WTC11 (cell line): ENCODE data around the gene PLEKHG5. TPM values are rescaled to one million over a fixed set of nuclear protein-coding genes. Genes with fewer than 3 reads are reported as not detected.

Experiments
- ATAC-seq: fragments of 200-7000 bp; cut with Tn5 transposase; 2 replicates; pipeline ENCODE4 v1.10.0; 2021; ENCODE audit warnings: mild to moderate bottlenecking, moderate library complexity
- CTCF ChIA-PET: fragments of 300-600 bp; sonication (Branson Sonifier 250); formaldehyde crosslinking; loops from one replicate; lab custom pipeline; 2021; ENCODE audit warnings: antibody characterized with exemption; lab: Charles Lee
- POLR2A ChIA-PET: fragments of 350-600 bp; sonication (Branson Sonifier 250); formaldehyde crosslinking; loops from one replicate; lab custom pipeline; 2021; ENCODE audit warnings: antibody characterized with exemption; lab: Charles Lee
- DNase-seq: peaks from one replicate; pipeline ENCODE4 v3.0.0; 2021; ENCODE audit warnings: low spot score
- H3K27ac Mint-ChIP-seq: 2 replicates; pipeline ENCODE4 v1.8.0; 2021; ENCODE audit warnings: mixed read lengths
- H3K27me3 Mint-ChIP-seq: 2 replicates; pipeline ENCODE4 v1.8.0; 2021; ENCODE audit warnings: low read depth, mild to moderate bottlenecking, moderate library complexity, mixed read lengths
- H3K36me3 Mint-ChIP-seq: 2 replicates; pipeline ENCODE4 v1.8.0; 2021; ENCODE audit warnings: mixed read lengths
- H3K4me1 Mint-ChIP-seq: 2 replicates; pipeline ENCODE4 v1.8.0; 2022; ENCODE audit warnings: mixed read lengths
- H3K4me3 Mint-ChIP-seq: 2 replicates; pipeline ENCODE4 v1.8.0; 2021; ENCODE audit warnings: mild to moderate bottlenecking, moderate library complexity, mixed read lengths
- H3K9me3 Mint-ChIP-seq: 2 replicates; pipeline ENCODE4 v1.8.0; 2021; ENCODE audit warnings: mixed read lengths
- ARID4B ChIP-seq: sonication (generic); formaldehyde crosslinking; IDR thresholded peaks from 2 replicates; pipeline ENCODE4 v1.8.0; 2023; ENCODE audit warnings: missing genetic modification reagents, mild to moderate bottlenecking, borderline replicate concordance
- E2F5 ChIP-seq: sonication (generic); formaldehyde crosslinking; IDR thresholded peaks from 2 replicates; pipeline ENCODE4 v1.8.1; 2022; ENCODE audit warnings: mild to moderate bottlenecking, moderate library complexity, missing genetic modification reagents
- ETV6 ChIP-seq: sonication (generic); formaldehyde crosslinking; IDR thresholded peaks from 2 replicates; pipeline ENCODE4 v1.8.1; 2022; ENCODE audit warnings: mild to moderate bottlenecking, missing genetic modification reagents
- FOXJ3 ChIP-seq: sonication (generic); formaldehyde crosslinking; IDR thresholded peaks from 2 replicates; pipeline ENCODE4 v1.9.0; 2021; ENCODE audit warnings: missing genetic modification reagents, mild to moderate bottlenecking, borderline replicate concordance
- HMGXB4 ChIP-seq: sonication (generic); formaldehyde crosslinking; IDR thresholded peaks from 2 replicates; pipeline ENCODE4 v1.8.1; 2023; ENCODE audit warnings: mild to moderate bottlenecking, moderate library complexity, missing genetic modification reagents
- IRF1 ChIP-seq: sonication (generic); formaldehyde crosslinking; IDR thresholded peaks from 2 replicates; pipeline ENCODE4 v1.8.0; 2023; ENCODE audit warnings: missing genetic modification reagents
- MLX ChIP-seq: sonication (generic); formaldehyde crosslinking; IDR thresholded peaks from 2 replicates; pipeline ENCODE4 v1.8.1; 2023; ENCODE audit warnings: mild to moderate bottlenecking, missing genetic modification reagents, moderate library complexity
- MYBL2 ChIP-seq: sonication (generic); formaldehyde crosslinking; IDR thresholded peaks from 2 replicates; pipeline ENCODE4 v1.8.1; 2023; ENCODE audit warnings: mild to moderate bottlenecking, moderate library complexity, missing genetic modification reagents
- NFE2L1 ChIP-seq: sonication (generic); formaldehyde crosslinking; IDR thresholded peaks from 2 replicates; pipeline ENCODE4 v1.8.1; 2023; ENCODE audit warnings: missing genetic modification reagents
- NR1H2 ChIP-seq: sonication (generic); formaldehyde crosslinking; IDR thresholded peaks from 2 replicates; pipeline ENCODE4 v1.9.0; 2021; ENCODE audit warnings: mild to moderate bottlenecking, moderate library complexity, missing genetic modification reagents
- NR3C1 ChIP-seq: sonication (generic); formaldehyde crosslinking; conservative IDR thresholded peaks from 2 replicates; pipeline ENCODE4 v1.8.1; 2023; ENCODE audit warnings: low read depth, mild to moderate bottlenecking, missing genetic modification reagents
- RELA ChIP-seq: sonication (generic); formaldehyde crosslinking; IDR thresholded peaks from 2 replicates; pipeline ENCODE4 v1.8.1; 2022; ENCODE audit warnings: missing genetic modification reagents, mild to moderate bottlenecking, borderline replicate concordance
- SP1 ChIP-seq: sonication (generic); formaldehyde crosslinking; conservative IDR thresholded peaks from 2 replicates; pipeline ENCODE4 v1.8.1; 2022; ENCODE audit warnings: missing genetic modification reagents
- ZNF121 ChIP-seq: sonication (generic); formaldehyde crosslinking; IDR thresholded peaks from 2 replicates; pipeline ENCODE4 v1.8.0; 2023; ENCODE audit warnings: missing genetic modification reagents
- ZNF138 ChIP-seq: sonication (generic); formaldehyde crosslinking; conservative IDR thresholded peaks from 2 replicates; pipeline ENCODE4 v1.8.1; 2022; ENCODE audit warnings: mild to moderate bottlenecking, moderate library complexity, missing genetic modification reagents
- ZNF671 ChIP-seq: fragments of 250-450 bp; sonication (Bioruptor Pico); IDR thresholded peaks from 2 replicates; pipeline ENCODE4 v1.8.0; 2021; ENCODE audit warnings: mild to moderate bottlenecking
- total RNA-seq: library from RNA; stranded (reverse); gene quantifications from 3 replicates; pipeline ENCODE4 v1.2.3, GENCODE V29; 2021
- TF ChIP-seq, protein P1 (sequence below): sonication (generic); formaldehyde crosslinking; IDR thresholded peaks from 2 replicates; pipeline ENCODE4 v1.8.0; 2022; ENCODE audit warnings: mild to moderate bottlenecking, missing genetic modification reagents
- TF ChIP-seq, protein P2 (sequence below): sonication (generic); formaldehyde crosslinking; IDR thresholded peaks from 2 replicates; pipeline ENCODE4 v1.8.1; 2023; ENCODE audit warnings: mild to moderate bottlenecking, missing genetic modification reagents, borderline replicate concordance

PLEKHG5 gene
- total RNA-seq, 1 experiment from 2014 or later, result 27.5 TPM

DNA sequence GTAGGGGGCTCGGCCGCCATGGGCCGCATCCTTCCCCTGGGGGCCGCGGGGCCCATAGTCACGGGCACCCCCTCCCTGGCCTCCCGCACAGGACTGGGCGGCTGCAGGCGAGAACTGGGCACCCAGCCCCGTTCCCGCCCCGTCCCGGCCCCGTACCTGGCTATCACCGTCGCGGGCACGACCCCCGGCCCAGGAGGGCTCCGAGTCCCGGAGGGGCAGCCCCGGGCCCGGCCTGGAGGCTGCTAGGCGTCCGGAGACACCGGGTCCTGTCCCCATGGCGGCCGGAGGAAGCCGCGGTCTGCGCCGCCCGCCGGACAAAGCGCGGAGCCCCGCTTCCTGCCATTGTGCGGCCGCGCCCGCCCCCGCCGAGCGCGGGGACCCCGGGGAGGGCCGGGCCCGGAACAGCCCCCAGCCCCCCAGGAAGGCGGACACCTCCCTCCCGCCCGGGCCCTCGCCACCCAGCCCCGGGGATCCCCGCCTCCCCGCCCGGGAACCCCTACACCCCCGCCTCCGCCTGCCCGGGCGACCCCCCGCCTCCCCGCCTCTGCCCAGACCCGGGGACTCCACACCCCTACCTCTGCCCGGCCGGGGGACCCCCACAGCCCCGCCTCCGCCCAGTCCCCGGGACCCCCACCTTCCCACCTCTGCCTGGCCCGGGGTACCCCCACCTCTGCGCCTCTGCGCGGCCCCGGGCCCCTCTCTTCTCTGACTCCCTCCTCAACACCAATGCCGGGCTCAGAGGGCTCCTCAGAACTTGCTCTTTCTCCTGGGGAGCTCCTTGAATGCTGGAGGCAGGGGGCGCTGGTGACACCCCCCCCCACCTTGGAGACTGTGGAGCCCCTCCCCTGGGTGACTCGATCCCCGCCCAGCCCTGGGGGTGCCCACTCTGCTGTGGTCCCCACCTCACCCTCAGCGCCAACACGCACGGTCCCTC lies 6.0 kb downstream of the PLEKHG5 start:
- CTCF ChIA-PET, result interaction anchor here (0.6 to 10.3 kb wide), 45 partner anchors 9 to 733 kb away, joined by 3 to 179 read pairs (median 6); partner anchors contain the start of genes HES2, KLHL21, TAS1R1 and THAP3
- Mint-ChIP-seq H3K4me1 (peaks cover 22% of the 10 kb centered on the region), H3K4me3 (peak overlapping the region; percentile 71), H3K36me3 (no peaks in the 10 kb centered on the region), H3K9me3 (no peaks in the 10 kb centered on the region), H3K27ac (no peak overlapping the region), H3K27me3 (peaks cover 7% of the 10 kb centered on the region; the same call in 1 of the 2 replicates)
- ATAC-seq, result no peak
- TF ChIP-seq SP1 (peak; percentile 12; the same call in 1 of the 2 replicates), E2F5 (CRISPR knock-in tag) (0 out of 2 replicates have a peak, but pooled peaks have one; percentile 6), NFE2L1 (CRISPR knock-in tag) (no peak), HMGXB4 (CRISPR knock-in tag) (peak; percentile 58; the same call in 1 of the 2 replicates), ARID4B (CRISPR knock-in tag) (no peak), ETV6 (no peak), NR1H2 (no peak), MYBL2 (CRISPR knock-in tag) (no peak)
- TF ChIP-seq, protein P1, sequence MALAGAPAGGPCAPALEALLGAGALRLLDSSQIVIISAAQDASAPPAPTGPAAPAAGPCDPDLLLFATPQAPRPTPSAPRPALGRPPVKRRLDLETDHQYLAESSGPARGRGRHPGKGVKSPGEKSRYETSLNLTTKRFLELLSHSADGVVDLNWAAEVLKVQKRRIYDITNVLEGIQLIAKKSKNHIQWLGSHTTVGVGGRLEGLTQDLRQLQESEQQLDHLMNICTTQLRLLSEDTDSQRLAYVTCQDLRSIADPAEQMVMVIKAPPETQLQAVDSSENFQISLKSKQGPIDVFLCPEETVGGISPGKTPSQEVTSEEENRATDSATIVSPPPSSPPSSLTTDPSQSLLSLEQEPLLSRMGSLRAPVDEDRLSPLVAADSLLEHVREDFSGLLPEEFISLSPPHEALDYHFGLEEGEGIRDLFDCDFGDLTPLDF (CRISPR knock-in tag), result no peak
- DNase-seq, result no peak
- POLR2A ChIA-PET, result interaction anchor here (0.8 to 1.7 kb wide), 2 partner anchors 13 to 14 kb away, joined by 3 to 10 read pairs; no protein-coding TSS in a partner anchor

- Mint-ChIP-seq H3K4me1 (peaks cover 22% of the 10 kb centered on the region), H3K9me3 (no peaks in the 10 kb centered on the region), H3K27me3 (peaks cover 7% of the 10 kb centered on the region; the same call in 1 of the 2 replicates), H3K36me3 (no peaks in the 10 kb centered on the region), H3K4me3 (peak overlapping the region; percentile 74), H3K27ac (no peak overlapping the region)
- CTCF ChIA-PET, result interaction anchor here (0.6 to 10.3 kb wide), 14 partner anchors 8 to 238 kb away, joined by 3 to 179 read pairs (median 14); partner anchors contain the start of genes HES2 and TNFRSF25
- peak; percentile 7 for ATAC-seq
- POLR2A ChIA-PET, result no interaction called here
- TF ChIP-seq RELA (CRISPR knock-in tag) (peak; percentile 37; the same call in 1 of the 2 replicates), FOXJ3 (CRISPR knock-in tag) (no peak), E2F5 (CRISPR knock-in tag) (0 out of 2 replicates have a peak, but pooled peaks have one; percentile 6), NR3C1 (CRISPR knock-in tag) (no peak), ZNF138 (CRISPR knock-in tag) (no peak), ZNF121 (CRISPR knock-in tag) (no peak), MLX (CRISPR knock-in tag) (no peak), IRF1 (CRISPR knock-in tag) (no peak), ZNF671 (CRISPR knock-in tag) (no peak)
- TF ChIP-seq, protein P2, sequence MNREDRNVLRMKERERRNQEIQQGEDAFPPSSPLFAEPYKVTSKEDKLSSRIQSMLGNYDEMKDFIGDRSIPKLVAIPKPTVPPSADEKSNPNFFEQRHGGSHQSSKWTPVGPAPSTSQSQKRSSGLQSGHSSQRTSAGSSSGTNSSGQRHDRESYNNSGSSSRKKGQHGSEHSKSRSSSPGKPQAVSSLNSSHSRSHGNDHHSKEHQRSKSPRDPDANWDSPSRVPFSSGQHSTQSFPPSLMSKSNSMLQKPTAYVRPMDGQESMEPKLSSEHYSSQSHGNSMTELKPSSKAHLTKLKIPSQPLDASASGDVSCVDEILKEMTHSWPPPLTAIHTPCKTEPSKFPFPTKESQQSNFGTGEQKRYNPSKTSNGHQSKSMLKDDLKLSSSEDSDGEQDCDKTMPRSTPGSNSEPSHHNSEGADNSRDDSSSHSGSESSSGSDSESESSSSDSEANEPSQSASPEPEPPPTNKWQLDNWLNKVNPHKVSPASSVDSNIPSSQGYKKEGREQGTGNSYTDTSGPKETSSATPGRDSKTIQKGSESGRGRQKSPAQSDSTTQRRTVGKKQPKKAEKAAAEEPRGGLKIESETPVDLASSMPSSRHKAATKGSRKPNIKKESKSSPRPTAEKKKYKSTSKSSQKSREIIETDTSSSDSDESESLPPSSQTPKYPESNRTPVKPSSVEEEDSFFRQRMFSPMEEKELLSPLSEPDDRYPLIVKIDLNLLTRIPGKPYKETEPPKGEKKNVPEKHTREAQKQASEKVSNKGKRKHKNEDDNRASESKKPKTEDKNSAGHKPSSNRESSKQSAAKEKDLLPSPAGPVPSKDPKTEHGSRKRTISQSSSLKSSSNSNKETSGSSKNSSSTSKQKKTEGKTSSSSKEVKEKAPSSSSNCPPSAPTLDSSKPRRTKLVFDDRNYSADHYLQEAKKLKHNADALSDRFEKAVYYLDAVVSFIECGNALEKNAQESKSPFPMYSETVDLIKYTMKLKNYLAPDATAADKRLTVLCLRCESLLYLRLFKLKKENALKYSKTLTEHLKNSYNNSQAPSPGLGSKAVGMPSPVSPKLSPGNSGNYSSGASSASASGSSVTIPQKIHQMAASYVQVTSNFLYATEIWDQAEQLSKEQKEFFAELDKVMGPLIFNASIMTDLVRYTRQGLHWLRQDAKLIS (CRISPR knock-in tag), result no peak
- no peak for DNase-seq
These were observed 6.7 kb downstream of the PLEKHG5 start for GRCh38 chr1:6484826-6485167.
